ENCODE results near the gene MUCL1.

- TF ChIP-seq POLR2A (IDR thresholded peaks at IDR 0.05) (no peak), CTCF (IDR thresholded peaks at IDR 0.05 in 4 of 5, conservative IDR thresholded peaks at IDR 0.05 in 1 of 5) (peak in 1 of 5 experiments; percentile 27)
Observed at GRCh38 chr12:54824402-54824801, 29.9 kb upstream of the MUCL1 start.

Measured in gastrocnemius medialis (tissue), 4 donors.